IMR-90 (cell line): ENCODE measurements around the gene PLXNB1.

Experiments
- CTCF ChIP-seq: conservative IDR thresholded peaks from 2 replicates; pipeline ENCODE4 v1.5.1; 2012; ENCODE audit warnings: mild to moderate bottlenecking, low read depth, low read length, improper control_type of control experiment
- MAFK ChIP-seq: IDR thresholded peaks from 2 replicates; pipeline ENCODE4 v1.6.1; 2012; ENCODE audit warnings: low read depth, low read length, improper control_type of control experiment
- POLR2A ChIP-seq: IDR thresholded peaks from 2 replicates; pipeline ENCODE4 v1.6.1; 2012; ENCODE audit warnings: mild to moderate bottlenecking, low read depth, low read length
- RAD21 ChIP-seq: IDR thresholded peaks from 2 replicates; pipeline ENCODE4 v1.6.1; 2012; ENCODE audit warnings: low read length, improper control_type of control experiment

- TF ChIP-seq MAFK (no peak), CTCF (no peak), POLR2A (no peak), RAD21 (no peak)
Observed at GRCh38 chr3:48416091-48416505, 13.8 kb downstream of the PLXNB1 start.
